Measurements from ENCODE around the gene SALL4. TPM values are rescaled to one million over a fixed set of nuclear protein-coding genes. Genes with fewer than 3 reads are reported as not detected.

The SALL4 gene
- total and polyA plus RNA-seq, 2 of the 8 experiments (the other 6 are each of a cell fraction or from before 2014, with no cell fraction given) = 108 to 235 TPM

GRCh38 chr20:51738877-51739447 lies 63.4 kb downstream of the SALL4 start:
- H2AFZ ChIP-seq (ENCODE audit: low read length) = no peak overlapping the region
- no peak overlapping the region for H4K91ac ChIP-seq (replicated peaks; ENCODE audit: insufficient read length, low read length)
- no peak overlapping the region for H4K5ac ChIP-seq (ENCODE audit: insufficient read length, low read depth, low read length)
- TF ChIP-seq HDAC6 (IDR thresholded peaks at IDR 0.05; ENCODE audit: low read depth, low read length) (no peak), JUND (IDR thresholded peaks at IDR 0.05; ENCODE audit: low read length) (no peak), CBX5 (IDR thresholded peaks at IDR 0.05; ENCODE audit: low read depth, low read length) (no peak), BACH1 (IDR thresholded peaks at IDR 0.05; ENCODE audit: low read length) (no peak), MAFK (IDR thresholded peaks at IDR 0.05; ENCODE audit: low read depth, low read length) (no peak), CREB1 (IDR thresholded peaks at IDR 0.05) (no peak), TAF7 (optimal IDR thresholded peaks at IDR 0.05; ENCODE audit: borderline replicate concordance, low read depth, low read length) (no peak), EP300 (IDR thresholded peaks at IDR 0.05; ENCODE audit: borderline replicate concordance in 1 of 2, low read depth in 2 of 2, low read length in 2 of 2) (no peak), ASH2L (IDR thresholded peaks at IDR 0.05; ENCODE audit: low read length) (no peak)
- no peak overlapping the region for H3K4ac ChIP-seq (replicated peaks; ENCODE audit: insufficient read length, low read depth, low read length)
- H3K36me3 ChIP-seq (ENCODE audit: control insufficient read depth in 2 of 4, insufficient read depth in 4 of 4, low read length in 3 of 4) = no peaks in the 10 kb centered on the region
- no peak overlapping the region for H3K4me2 ChIP-seq (ENCODE audit: insufficient read depth in 1 of 2, low read depth in 2 of 2, low read length in 2 of 2)
- H3K14ac ChIP-seq (ENCODE audit: insufficient read length) = no peak overlapping the region
- H2BK120ac ChIP-seq (replicated peaks; ENCODE audit: low read depth, low read length) = no peak overlapping the region
- no peak overlapping the region for H3K27ac ChIP-seq (ENCODE audit: low read depth, low read length)
- no peaks in the 10 kb centered on the region for H3K79me2 ChIP-seq (ENCODE audit: control insufficient read depth in 1 of 2, insufficient read depth in 2 of 2, low read length in 2 of 2)
- no peak for DNase-seq (ENCODE audit: low read depth in 1 of 2, low spot score in 2 of 2)
- CTCF ChIA-PET (ENCODE audit: partially characterized antibody) = interaction anchor here (0.7 to 1.7 kb wide), 3 partner anchors 26 to 248 kb away, joined by 3 to 5 read pairs (median 3); no protein-coding TSS in a partner anchor
- H3K9me3 ChIP-seq (ENCODE audit: insufficient read depth in 2 of 2, low read depth in 1 of 2, low read length in 1 of 2) = no peaks in the 10 kb centered on the region
- H3K4me3 ChIP-seq (ENCODE audit: extremely low read depth in 1 of 4, insufficient read depth in 2 of 4, low read depth in 3 of 4, low read length in 4 of 4) = no peak overlapping the region
- H2BK20ac ChIP-seq (ENCODE audit: low read length) = no peak overlapping the region
- no peak overlapping the region for H3K18ac ChIP-seq (ENCODE audit: extremely low read depth, low read length)
- no peak overlapping the region for H2BK5ac ChIP-seq (ENCODE audit: low read depth, low read length)
- no peaks in the 10 kb centered on the region for H3K27me3 ChIP-seq (replicated peaks in 1 of 4; ENCODE audit: control insufficient read depth in 3 of 4, extremely low read depth in 1 of 4, insufficient read depth in 3 of 4, low read length in 3 of 4)
- no peaks in the 10 kb centered on the region for H3K23me2 ChIP-seq (ENCODE audit: low read depth, low read length)
- H3K56ac ChIP-seq (replicated peaks; ENCODE audit: insufficient read length, low read depth, low read length) = no peak overlapping the region
- POLR2A ChIA-PET (ENCODE audit: partially characterized antibody) = interaction anchor here (1.4 kb wide), 1 partner anchor 12 kb away, joined by 4 read pairs; no protein-coding TSS in a partner anchor
- H3K79me1 ChIP-seq (ENCODE audit: low read depth, low read length) = no peaks in the 10 kb centered on the region; the same call in 1 of the 2 replicates
- 0 out of 7 replicates have a peak, but pooled peaks cover 0 to 4% (median 0%) of the 10 kb centered on the region in 4 experiments for H3K4me1 ChIP-seq (replicated peaks in 1 of 4; ENCODE audit: control insufficient read depth in 3 of 4, insufficient read depth in 4 of 4, low read length in 3 of 4)
- peaks cover 0 to 3% of the 10 kb centered on the region in 2 experiments for H4K20me1 ChIP-seq (replicated peaks in 1 of 2; ENCODE audit: control insufficient read depth in 1 of 2, insufficient read depth in 2 of 2, low read length in 2 of 2)
- no peak overlapping the region for H3K9ac ChIP-seq (replicated peaks in 1 of 4; ENCODE audit: extremely low read depth in 1 of 4, low read depth in 3 of 4, low read length in 3 of 4)
- no peak overlapping the region for H2BK12ac ChIP-seq (ENCODE audit: low read depth, low read length)
- no peak overlapping the region for H3K23ac ChIP-seq (ENCODE audit: insufficient read length)
- no peak overlapping the region for H2AK5ac ChIP-seq (ENCODE audit: low read depth, low read length)
- WGBS, 2 experiments (ENCODE audit: extremely low coverage in 1 of 2, insufficient coverage in 1 of 2, insufficient read length in 1 of 2, insufficient replicate concordance in 2 of 2, low coverage in 1 of 2, low lambda C conversion rate in 2 of 2, missing lambda C conversion rate in 1 of 2) = 99% methylated on average over 9 of the region's 12 CpGs; no CpG with 5 or more reads in 1 of the 2 experiments
- no peak for FAIRE-seq
- H2BK15ac ChIP-seq (ENCODE audit: low read length) = no peak overlapping the region
- H4K8ac ChIP-seq (ENCODE audit: extremely low read depth, insufficient read depth, low read length) = no peak overlapping the region
